HG03354 (cell line): ENCODE data around the gene WNT4.

Experiments
- ATAC-seq: cut with Tn5 transposase; IDR thresholded peaks from one replicate; pipeline ENCODE4 v1.9.1; 2021; ENCODE audit warnings: mild to moderate bottlenecking; ENCODE audit not compliant: unreplicated experiment, poor library complexity, severe bottlenecking

WNT4 gene

GRCh38 chr1:22132517-22133235 lies 10.2 kb downstream of the WNT4 start:
- ATAC-seq = no peak

- ATAC-seq = no peak
Measured at GRCh38 chr1:22131875-22132486, 10.9 kb downstream of the WNT4 start.

GRCh38 chr1:22131062-22131461 lies 11.8 kb downstream of the WNT4 start:
- ATAC-seq = no peak

GRCh38 chr1:22129501-22130117 lies 13.3 kb downstream of the WNT4 start:
- no peak for ATAC-seq

GRCh38 chr1:22128392-22128791 lies 14.5 kb downstream of the WNT4 start:
- no peak for ATAC-seq

- no peak for ATAC-seq
Measured at GRCh38 chr1:22127731-22128130, 15.2 kb downstream of the WNT4 start.

GRCh38 chr1:22127248-22127647 lies 15.6 kb downstream of the WNT4 start:
- no peak for ATAC-seq

GRCh38 chr1:22126531-22126930 lies 16.4 kb downstream of the WNT4 start:
- ATAC-seq = no peak

GRCh38 chr1:22124592-22125229 lies 18.2 kb downstream of the WNT4 start:
- no peak for ATAC-seq

- no peak for ATAC-seq
Measured at GRCh38 chr1:22123901-22124404, 18.9 kb downstream of the WNT4 start.

GRCh38 chr1:22123071-22123390 lies 19.9 kb downstream of the WNT4 start:
- no peak for ATAC-seq

GRCh38 chr1:22122273-22123070 lies 20.4 kb downstream of the WNT4 start:
- no peak for ATAC-seq

GRCh38 chr1:22121421-22121911 lies 21.4 kb downstream of the WNT4 start:
- no peak for ATAC-seq

GRCh38 chr1:22120469-22120790 lies 22.5 kb downstream of the WNT4 start:
- no peak for ATAC-seq

- ATAC-seq = no peak
Measured at GRCh38 chr1:22119626-22120468, 23.1 kb downstream of the WNT4 start.

GRCh38 chr1:22118291-22118992 lies 24.5 kb downstream of the WNT4 start:
- ATAC-seq = no peak

GRCh38 chr1:22117851-22118250 lies 25.0 kb downstream of the WNT4 start:
- no peak for ATAC-seq

GRCh38 chr1:22117238-22117637 lies 25.7 kb downstream of the WNT4 start:
- ATAC-seq = no peak
